ENCODE results near the gene CR1.
"Not testable (repeated sequence)": the region's sequence is repeated elsewhere in the genome, so short reads cannot be mapped to it uniquely, and the experiment has no call there.

The CR1 gene

DNA sequence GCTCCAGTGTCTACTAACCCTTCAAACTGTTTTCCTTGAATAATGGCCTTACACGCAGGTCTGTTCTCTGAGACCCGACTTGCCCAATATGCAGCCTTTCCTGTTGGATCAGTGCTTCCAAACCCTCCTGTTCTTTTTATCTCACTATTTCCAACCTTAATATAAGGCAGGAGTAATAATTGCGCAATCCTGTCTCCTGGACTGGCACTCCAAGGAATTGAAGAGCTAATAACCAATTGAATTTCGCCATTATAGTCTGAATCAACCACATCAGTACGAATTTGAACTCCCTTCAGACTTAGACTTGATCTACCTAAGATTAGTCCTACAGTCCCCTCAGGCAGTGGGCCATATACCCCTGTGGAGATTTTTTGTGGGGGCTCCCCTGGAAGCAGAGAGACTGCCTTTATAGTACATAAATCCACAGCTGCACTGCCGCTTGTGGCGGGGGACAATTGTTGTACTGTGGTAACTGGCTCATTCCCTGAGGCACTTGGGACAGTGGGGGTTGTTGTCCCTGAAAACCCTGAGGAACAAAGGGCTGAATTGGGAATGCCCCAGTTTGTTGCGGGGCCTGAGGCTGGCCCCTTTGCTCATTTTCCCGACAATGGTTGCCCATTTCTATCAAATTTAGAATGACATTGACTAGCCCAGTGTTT lies 142.7 kb downstream of the CR1 start:
- not testable (repeated sequence) for H3K27ac ChIP-seq; H4K20me1 ChIP-seq; H3K4me2 ChIP-seq; H3K4me3 ChIP-seq; H3K9ac ChIP-seq; H3K9me3 ChIP-seq (replicated peaks in 1 of 11); H3K27me3 ChIP-seq; H3K36me3 ChIP-seq; H3K4me1 ChIP-seq
- peak; percentile 46 to 96 (median 77); a peak in 20 of 22 replicates for TF ChIP-seq Cebpa-rat (IDR thresholded peaks at IDR 0.05)

DNA sequence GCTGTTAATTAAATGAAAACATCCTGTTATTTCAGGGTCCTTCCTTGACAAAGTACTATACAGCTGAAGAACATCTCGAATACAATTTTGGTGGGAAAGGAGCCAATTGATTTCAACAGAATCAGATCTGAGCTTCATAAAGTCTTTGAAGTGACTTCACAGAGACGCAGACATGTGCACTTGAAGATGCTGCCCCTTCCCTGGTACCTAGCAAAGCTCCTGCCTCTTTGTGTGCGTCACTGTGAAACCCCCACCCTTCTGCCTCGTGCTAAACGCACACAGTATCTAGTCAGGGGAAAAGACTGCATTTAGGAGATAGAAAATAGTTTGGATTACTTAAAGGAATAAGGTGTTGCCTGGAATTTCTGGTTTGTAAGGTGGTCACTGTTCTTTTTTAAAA lies 143.4 kb downstream of the CR1 start:
- not testable (repeated sequence) for H3K4me2 ChIP-seq; H3K27ac ChIP-seq; H3K4me3 ChIP-seq; H3K9me3 ChIP-seq (replicated peaks in 1 of 11); H3K27me3 ChIP-seq; H3K36me3 ChIP-seq; H3K9ac ChIP-seq; H4K20me1 ChIP-seq; H3K4me1 ChIP-seq

DNA sequence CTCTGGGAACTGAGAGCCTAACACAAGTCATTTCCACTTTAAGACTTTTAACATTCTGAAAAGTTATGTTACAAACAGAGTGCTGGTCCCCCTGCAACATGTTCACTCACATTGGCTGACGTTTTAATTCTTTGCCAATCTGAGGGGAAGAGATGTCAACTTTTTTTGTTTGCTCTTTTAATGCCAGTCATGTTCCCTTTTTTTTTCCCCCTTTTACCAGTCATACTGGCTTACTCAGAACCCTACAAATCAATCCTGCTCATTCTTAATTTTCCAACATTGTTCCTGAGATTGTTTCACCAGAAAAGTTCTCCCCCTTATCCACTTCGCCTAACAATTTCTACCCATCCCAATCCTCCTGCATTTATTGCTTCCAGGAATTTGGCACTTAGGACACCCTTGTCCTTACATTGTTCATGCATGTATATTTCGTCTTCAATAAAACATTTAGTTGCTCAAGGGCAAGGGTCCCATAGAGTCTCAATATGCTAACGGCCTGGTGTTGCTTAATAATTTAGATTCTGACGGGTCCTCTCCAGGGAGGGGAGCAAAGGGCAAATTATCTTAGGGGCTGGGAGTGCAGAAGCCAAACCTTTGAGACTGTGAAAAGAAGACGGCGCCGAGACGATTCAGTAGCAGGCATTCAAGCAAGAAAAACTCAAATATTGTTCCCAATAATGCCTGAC lies 148.4 kb downstream of the CR1 start:
- H3K36me3 ChIP-seq: no peaks in the 10 kb centered on the region
- no peaks in the 10 kb centered on the region for H3K27me3 ChIP-seq
- no peak overlapping the region for H3K4me3 ChIP-seq
- H3K9me3 ChIP-seq (replicated peaks in 1 of 11): peaks cover 0 to 13% (median 11%) of the 10 kb centered on the region in 11 experiments; a peak in 16 of 22 replicates
- no peaks in the 10 kb centered on the region for H4K20me1 ChIP-seq
- H3K27ac ChIP-seq: no peak overlapping the region
- H3K4me2 ChIP-seq: no peak overlapping the region
- no peak overlapping the region for H3K9ac ChIP-seq
- no peaks in the 10 kb centered on the region for H3K4me1 ChIP-seq
- no peak for TF ChIP-seq Cebpa-rat (IDR thresholded peaks at IDR 0.05)

- peaks cover 0 to 13% (median 11%) of the 10 kb centered on the region in 11 experiments; a peak in 16 of 22 replicates for H3K9me3 ChIP-seq (replicated peaks in 1 of 11)
Observed at GRCh38 chr1:207644852-207645634, 149.1 kb downstream of the CR1 start, which contains the start of gene CR1L. Gene CR1L, plus strand, starts transcription at chr1:207645133. Its CDS starts 101 bp downstream, at chr1:207645234.

DNA sequence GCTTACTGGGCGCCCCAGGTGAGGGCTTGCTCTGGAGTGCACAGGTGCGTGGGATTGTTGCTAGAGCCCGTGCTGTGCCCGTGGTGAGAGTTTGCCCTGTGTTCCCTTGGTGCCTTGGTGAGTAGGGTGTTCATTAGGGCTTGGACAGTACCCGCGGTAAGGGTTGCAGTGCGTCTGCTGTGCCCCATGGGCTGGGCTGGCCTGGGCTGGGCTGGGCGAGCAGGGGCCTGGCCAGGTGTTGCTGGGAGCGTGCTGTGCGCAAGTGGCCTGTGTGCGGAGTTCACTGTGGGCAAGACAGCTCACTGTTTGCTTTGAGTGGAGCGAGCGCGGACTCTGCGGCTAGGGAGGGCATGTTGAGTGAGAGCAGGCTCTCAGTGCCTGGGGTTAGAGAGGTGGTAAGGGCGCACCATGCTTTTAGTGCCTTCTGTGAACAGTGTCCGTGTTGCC lies 149.7 kb downstream of the CR1 start:
- Histone ChIP-seq H3K27me3 (no peaks in the 10 kb centered on the region), H4K20me1 (no peaks in the 10 kb centered on the region), H3K36me3 (no peaks in the 10 kb centered on the region), H3K9me3 (replicated peaks in 1 of 11) (peaks cover 0 to 13% (median 11%) of the 10 kb centered on the region in 11 experiments; a peak in 16 of 22 replicates), H3K4me2 (no peak overlapping the region), H3K9ac (no peak overlapping the region), H3K4me1 (no peaks in the 10 kb centered on the region), H3K27ac (no peak overlapping the region), H3K4me3 (no peak overlapping the region)
- TF ChIP-seq Cebpa-rat (IDR thresholded peaks at IDR 0.05): no peak

More at GRCh38 chr1:207644852-207645634, 149.1 kb downstream of the CR1 start, which contains the start of gene CR1L:
- H3K27ac ChIP-seq: no peak within 1 kb of the TSS
- no peak within 1 kb of the TSS for H3K9ac ChIP-seq
- TF ChIP-seq Cebpa-rat (IDR thresholded peaks at IDR 0.05): no peak
- no peaks in the 10 kb centered on the region for H4K20me1 ChIP-seq
- no peak within 1 kb of the TSS for H3K4me3 ChIP-seq
- no peaks in the 10 kb centered on the region for H3K27me3 ChIP-seq
- H3K36me3 ChIP-seq: no peaks in the 10 kb centered on the region
- no peak within 1 kb of the TSS for H3K4me2 ChIP-seq
- no peaks in the 10 kb centered on the region for H3K4me1 ChIP-seq

- Histone ChIP-seq H3K4me3 (no peak overlapping the region), H3K9ac (no peak overlapping the region), H3K36me3 (no peaks in the 10 kb centered on the region), H3K4me1 (no peaks in the 10 kb centered on the region), H3K9me3 (replicated peaks in 1 of 11) (peaks cover 0 to 13% (median 11%) of the 10 kb centered on the region in 11 experiments; a peak in 16 of 22 replicates), H3K4me2 (no peak overlapping the region), H4K20me1 (no peaks in the 10 kb centered on the region), H3K27ac (no peak overlapping the region), H3K27me3 (no peaks in the 10 kb centered on the region)
- no peak for TF ChIP-seq Cebpa-rat (IDR thresholded peaks at IDR 0.05)
Observed at GRCh38 chr1:207646171-207646570, 150.2 kb downstream of the CR1 start.

- H3K9ac ChIP-seq: no peak overlapping the region
- no peaks in the 10 kb centered on the region for H3K36me3 ChIP-seq
- H4K20me1 ChIP-seq: no peaks in the 10 kb centered on the region
- H3K27ac ChIP-seq: no peak overlapping the region
- no peaks in the 10 kb centered on the region for H3K4me1 ChIP-seq
- TF ChIP-seq Cebpa-rat (IDR thresholded peaks at IDR 0.05): no peak
- no peak overlapping the region for H3K4me3 ChIP-seq
- no peak overlapping the region for H3K4me2 ChIP-seq
- peaks cover 0 to 13% (median 11%) of the 10 kb centered on the region in 11 experiments; a peak in 16 of 22 replicates for H3K9me3 ChIP-seq (replicated peaks in 1 of 11)
- no peaks in the 10 kb centered on the region for H3K27me3 ChIP-seq
Observed at GRCh38 chr1:207646944-207647579, 151.1 kb downstream of the CR1 start.

DNA sequence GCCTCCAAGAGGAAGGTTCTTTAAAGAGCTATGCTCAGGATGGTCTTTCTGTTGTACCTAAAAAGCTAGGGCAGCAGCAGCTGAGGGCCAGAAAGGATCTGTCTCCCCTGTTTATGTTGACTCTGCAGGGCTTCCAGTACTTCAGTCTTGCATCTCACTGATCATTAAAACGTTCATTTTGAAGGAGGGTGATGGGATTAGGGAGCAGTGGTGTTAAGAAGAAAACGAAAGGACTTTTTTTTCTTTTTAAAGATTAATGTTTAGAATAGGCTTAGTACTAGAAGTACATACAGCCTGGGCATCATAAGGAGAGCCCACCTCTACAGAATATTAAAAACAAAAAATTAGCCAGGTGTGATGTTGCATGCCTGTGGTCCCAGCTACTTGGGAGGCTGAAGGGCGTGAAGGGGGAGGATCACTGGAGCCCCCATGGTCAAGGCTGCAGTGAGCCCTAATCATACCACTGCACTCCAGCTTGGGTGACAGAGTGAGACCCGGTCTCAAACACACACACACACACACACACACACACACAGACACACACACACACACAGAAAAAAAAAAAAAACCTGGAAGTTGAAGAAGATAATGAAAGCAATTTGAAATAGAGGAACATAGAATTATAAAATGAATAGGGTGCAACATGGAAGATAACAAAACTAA lies 151.8 kb downstream of the CR1 start:
- H3K27ac ChIP-seq: no peak overlapping the region
- H3K4me2 ChIP-seq: no peak overlapping the region
- peaks cover 0 to 13% (median 11%) of the 10 kb centered on the region in 11 experiments; a peak in 16 of 22 replicates for H3K9me3 ChIP-seq (replicated peaks in 1 of 11)
- no peaks in the 10 kb centered on the region for H3K4me1 ChIP-seq
- no peak overlapping the region for H3K9ac ChIP-seq
- no peaks in the 10 kb centered on the region for H4K20me1 ChIP-seq
- no peak overlapping the region for H3K4me3 ChIP-seq
- no peak for TF ChIP-seq Cebpa-rat (IDR thresholded peaks at IDR 0.05)
- H3K27me3 ChIP-seq: no peaks in the 10 kb centered on the region
- H3K36me3 ChIP-seq: no peaks in the 10 kb centered on the region
